Suprapubic skin (tissue), 4 donors: ENCODE data around the gene GRK5.

Experiments
- CTCF ChIP-seq, 2 donors: fragments of 200-600 bp in 1 of 2; fragments of 450-650 bp in 1 of 2; sonication (generic) in 1 of 2; IDR thresholded peaks; one replicate each; pipeline ENCODE4 v1.5.1; 2016 to 2019; ENCODE audit warnings: antibody characterized with exemption in 2 of 2, mild to moderate bottlenecking in 1 of 2, moderate library complexity in 1 of 2
- POLR2A ChIP-seq, 2 donors: fragments of 450-650 bp; IDR thresholded peaks; one replicate each; pipeline ENCODE4 v1.6.1; 2017; ENCODE audit warnings: antibody characterized with exemption in 2 of 2, mild to moderate bottlenecking in 2 of 2, moderate library complexity in 2 of 2
- POLR2AphosphoS5 ChIP-seq, 3 donors: sonication (generic); formaldehyde crosslinking; IDR thresholded peaks; one replicate each; pipeline ENCODE4 v1.6.1; 2017; ENCODE audit warnings: antibody characterized with exemption in 3 of 3

DNA sequence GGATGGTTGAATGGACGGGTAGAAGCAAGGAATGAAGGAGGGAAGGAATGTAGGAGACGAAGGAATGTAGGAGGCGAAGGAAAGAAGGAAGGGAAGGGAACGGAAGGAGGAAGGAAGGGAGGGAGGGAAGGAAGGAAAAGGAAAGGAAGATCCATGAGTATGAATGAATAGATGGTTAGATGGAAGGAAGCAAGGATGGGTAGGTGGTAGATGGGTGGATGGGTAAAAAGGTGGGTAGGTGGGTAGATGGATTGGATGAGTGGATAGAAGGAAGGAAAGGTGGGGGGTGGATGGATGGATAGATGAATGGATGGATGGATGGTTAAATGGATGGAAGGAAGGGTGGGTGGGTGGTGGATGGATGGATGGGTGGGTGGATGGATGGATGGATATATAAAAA lies 257.7 kb downstream of the GRK5 start:
- TF ChIP-seq CTCF (IDR thresholded peaks at IDR 0.05) = no peak
- no peak for TF ChIP-seq POLR2A (IDR thresholded peaks at IDR 0.05)
- no peak for TF ChIP-seq POLR2AphosphoS5 (IDR thresholded peaks at IDR 0.05)
